K562 (cell line): Measurements from ENCODE around the gene BLTP3A. TPM values are rescaled to one million over a fixed set of nuclear protein-coding genes. Genes with fewer than 3 reads are reported as not detected.

Experiments used
- CCNT2 ChIP-seq: IDR thresholded peaks from 2 replicates; pipeline ENCODE4 v1.6.1; 2011; ENCODE audit warnings: borderline replicate concordance, low read depth, mild to moderate bottlenecking, moderate library complexity, mixed read lengths, low read length; ENCODE audit not compliant: insufficient read length; ENCODE audit errors: extremely low read depth
- CTBP1 ChIP-seq: fragments of 450-650 bp; IDR thresholded peaks from 2 replicates; pipeline ENCODE4 v1.6.1; 2016; ENCODE audit warnings: borderline replicate concordance
- HDAC1 ChIP-seq, 2 experiments: fragments of 450-650 bp; IDR thresholded peaks; 2 replicates each; pipeline ENCODE4 v1.6.1; 2016 to 2017; ENCODE audit warnings: inconsistent platforms in 1 of 2, mild to moderate bottlenecking in 1 of 2, moderate library complexity in 1 of 2
- HNRNPUL1 ChIP-seq: fragments of 200-400 bp; formaldehyde crosslinking; IDR thresholded peaks from 2 replicates; pipeline ENCODE4 v1.6.1; 2017; ENCODE audit warnings: low read length
- JUND ChIP-seq, 2 experiments: IDR thresholded peaks; 2 replicates in 1 of 2; 3 replicates in 1 of 2; pipeline ENCODE4 v1.6.1; 2011; ENCODE audit warnings: borderline replicate concordance in 2 of 2, low read depth in 2 of 2, low read length in 2 of 2, improper control_type of control experiment in 1 of 2, missing biosample characterization in 1 of 2, missing genetic modification characterization in 1 of 2, missing genetic modification reagents in 1 of 2
- KDM1A ChIP-seq, 2 experiments: fragments of 450-650 bp; IDR thresholded peaks; 2 replicates each; pipeline ENCODE4 v1.6.1; 2016; ENCODE audit warnings: mild to moderate bottlenecking in 2 of 2
- SOX6 ChIP-seq: fragments of 450-650 bp; IDR thresholded peaks from 2 replicates; pipeline ENCODE4 v1.6.1; 2014; ENCODE audit warnings: mild to moderate bottlenecking
- TAL1 ChIP-seq: fragments of 450-650 bp; IDR thresholded peaks from 2 replicates; pipeline ENCODE4 v1.6.1; 2016; ENCODE audit warnings: mild to moderate bottlenecking
- TEAD1 ChIP-seq, 2 experiments: fragments of 450-650 bp in 1 of 2; sonication (generic) in 1 of 2; formaldehyde crosslinking; IDR thresholded peaks; 2 replicates each; pipeline versions ENCODE4 v1.4.0 to v1.8.0; 2020 to 2022; ENCODE audit warnings: mild to moderate bottlenecking in 2 of 2, missing genetic modification reagents in 1 of 2
- ZNF655 ChIP-seq: fragments of 250-450 bp; sonication (Bioruptor Pico); IDR thresholded peaks from 2 replicates; pipeline ENCODE4 v1.5.0; 2021
- polyA plus RNA-seq, 8 experiments: library from polyadenylated mRNA; depleted of rRNA in 4 of 8; stranded (reverse) in 5 of 8; unstranded in 3 of 8; fragments of >200 nt; fragmentation: Nextera tagmentation in 2 of 8; fragmentation: Illumina TruSeq in 1 of 8; extraction: Ambion mirVana in 2 of 8; extraction: Trizol in 1 of 8; gene quantifications; 2 replicates each; pipeline versions ENCODE4 v1.2.1 to v1.2.3, GENCODE V29; 2011 to 2014; ENCODE audit warnings: inconsistent platforms in 1 of 8, missing spikeins in 1 of 8
- total RNA-seq, 7 experiments: library from RNA; depleted of rRNA in 6 of 7; stranded (reverse); fragments of >200 nt in 6 of 7; fragmentation: Illumina TruSeq in 2 of 7; extraction: Trizol in 2 of 7; gene quantifications; 2 replicates each; pipeline versions ENCODE4 v1.2.1 to v1.2.3, GENCODE V29; 2011 to 2021; ENCODE audit warnings: low replicate concordance in 1 of 7
- TF ChIP-seq, protein P1 (sequence below): fragments of 450-650 bp; IDR thresholded peaks from 2 replicates; pipeline ENCODE4 v1.6.1; 2016; ENCODE audit warnings: mild to moderate bottlenecking, moderate library complexity
- TF ChIP-seq, protein P2 (sequence below): sonication (generic); formaldehyde crosslinking; IDR thresholded peaks from 2 replicates; pipeline ENCODE4 v1.8.1; 2023; ENCODE audit warnings: mild to moderate bottlenecking, missing genetic modification reagents

BLTP3A gene
- total and polyA plus RNA-seq, 9 of the 15 experiments (the other 6 are each of a cell fraction or from before 2014, with no cell fraction given) = 7.5 to 34.6 (median 15.5) TPM

GRCh38 chr6:34816635-34817301, 24.9 kb downstream of the BLTP3A start (continued):
- TF ChIP-seq ZNF655 (CRISPR knock-in tag) (no peak), HDAC1 (IDR thresholded peaks at IDR 0.05) (peak in 1 of 2 experiments; percentile 66; a peak in 2 of 4 replicates), SOX6 (peak; percentile 59; the same call in 1 of the 2 replicates), CTBP1 (peak; percentile 81; the same call in 1 of the 2 replicates), TEAD1 (CRISPR knock-in tag; IDR thresholded peaks at IDR 0.05) (0 out of 4 replicates have a peak, but pooled peaks have one; percentile 35 to 53), KDM1A (IDR thresholded peaks at IDR 0.05) (peak; percentile 87), CCNT2 (peak; percentile 51), HNRNPUL1 (no peak), TAL1 (peak; percentile 66), JUND (IDR thresholded peaks at IDR 0.05; ENCODE audit: borderline replicate concordance, low read depth, low read length) (peak; percentile 35; the same call in 1 of the 2 replicates), JUND (tag; IDR thresholded peaks at IDR 0.05; ENCODE audit: borderline replicate concordance, low read depth, low read length) (no peak; the same call in 2 of the 3 replicates)
- TF ChIP-seq, protein P1, sequence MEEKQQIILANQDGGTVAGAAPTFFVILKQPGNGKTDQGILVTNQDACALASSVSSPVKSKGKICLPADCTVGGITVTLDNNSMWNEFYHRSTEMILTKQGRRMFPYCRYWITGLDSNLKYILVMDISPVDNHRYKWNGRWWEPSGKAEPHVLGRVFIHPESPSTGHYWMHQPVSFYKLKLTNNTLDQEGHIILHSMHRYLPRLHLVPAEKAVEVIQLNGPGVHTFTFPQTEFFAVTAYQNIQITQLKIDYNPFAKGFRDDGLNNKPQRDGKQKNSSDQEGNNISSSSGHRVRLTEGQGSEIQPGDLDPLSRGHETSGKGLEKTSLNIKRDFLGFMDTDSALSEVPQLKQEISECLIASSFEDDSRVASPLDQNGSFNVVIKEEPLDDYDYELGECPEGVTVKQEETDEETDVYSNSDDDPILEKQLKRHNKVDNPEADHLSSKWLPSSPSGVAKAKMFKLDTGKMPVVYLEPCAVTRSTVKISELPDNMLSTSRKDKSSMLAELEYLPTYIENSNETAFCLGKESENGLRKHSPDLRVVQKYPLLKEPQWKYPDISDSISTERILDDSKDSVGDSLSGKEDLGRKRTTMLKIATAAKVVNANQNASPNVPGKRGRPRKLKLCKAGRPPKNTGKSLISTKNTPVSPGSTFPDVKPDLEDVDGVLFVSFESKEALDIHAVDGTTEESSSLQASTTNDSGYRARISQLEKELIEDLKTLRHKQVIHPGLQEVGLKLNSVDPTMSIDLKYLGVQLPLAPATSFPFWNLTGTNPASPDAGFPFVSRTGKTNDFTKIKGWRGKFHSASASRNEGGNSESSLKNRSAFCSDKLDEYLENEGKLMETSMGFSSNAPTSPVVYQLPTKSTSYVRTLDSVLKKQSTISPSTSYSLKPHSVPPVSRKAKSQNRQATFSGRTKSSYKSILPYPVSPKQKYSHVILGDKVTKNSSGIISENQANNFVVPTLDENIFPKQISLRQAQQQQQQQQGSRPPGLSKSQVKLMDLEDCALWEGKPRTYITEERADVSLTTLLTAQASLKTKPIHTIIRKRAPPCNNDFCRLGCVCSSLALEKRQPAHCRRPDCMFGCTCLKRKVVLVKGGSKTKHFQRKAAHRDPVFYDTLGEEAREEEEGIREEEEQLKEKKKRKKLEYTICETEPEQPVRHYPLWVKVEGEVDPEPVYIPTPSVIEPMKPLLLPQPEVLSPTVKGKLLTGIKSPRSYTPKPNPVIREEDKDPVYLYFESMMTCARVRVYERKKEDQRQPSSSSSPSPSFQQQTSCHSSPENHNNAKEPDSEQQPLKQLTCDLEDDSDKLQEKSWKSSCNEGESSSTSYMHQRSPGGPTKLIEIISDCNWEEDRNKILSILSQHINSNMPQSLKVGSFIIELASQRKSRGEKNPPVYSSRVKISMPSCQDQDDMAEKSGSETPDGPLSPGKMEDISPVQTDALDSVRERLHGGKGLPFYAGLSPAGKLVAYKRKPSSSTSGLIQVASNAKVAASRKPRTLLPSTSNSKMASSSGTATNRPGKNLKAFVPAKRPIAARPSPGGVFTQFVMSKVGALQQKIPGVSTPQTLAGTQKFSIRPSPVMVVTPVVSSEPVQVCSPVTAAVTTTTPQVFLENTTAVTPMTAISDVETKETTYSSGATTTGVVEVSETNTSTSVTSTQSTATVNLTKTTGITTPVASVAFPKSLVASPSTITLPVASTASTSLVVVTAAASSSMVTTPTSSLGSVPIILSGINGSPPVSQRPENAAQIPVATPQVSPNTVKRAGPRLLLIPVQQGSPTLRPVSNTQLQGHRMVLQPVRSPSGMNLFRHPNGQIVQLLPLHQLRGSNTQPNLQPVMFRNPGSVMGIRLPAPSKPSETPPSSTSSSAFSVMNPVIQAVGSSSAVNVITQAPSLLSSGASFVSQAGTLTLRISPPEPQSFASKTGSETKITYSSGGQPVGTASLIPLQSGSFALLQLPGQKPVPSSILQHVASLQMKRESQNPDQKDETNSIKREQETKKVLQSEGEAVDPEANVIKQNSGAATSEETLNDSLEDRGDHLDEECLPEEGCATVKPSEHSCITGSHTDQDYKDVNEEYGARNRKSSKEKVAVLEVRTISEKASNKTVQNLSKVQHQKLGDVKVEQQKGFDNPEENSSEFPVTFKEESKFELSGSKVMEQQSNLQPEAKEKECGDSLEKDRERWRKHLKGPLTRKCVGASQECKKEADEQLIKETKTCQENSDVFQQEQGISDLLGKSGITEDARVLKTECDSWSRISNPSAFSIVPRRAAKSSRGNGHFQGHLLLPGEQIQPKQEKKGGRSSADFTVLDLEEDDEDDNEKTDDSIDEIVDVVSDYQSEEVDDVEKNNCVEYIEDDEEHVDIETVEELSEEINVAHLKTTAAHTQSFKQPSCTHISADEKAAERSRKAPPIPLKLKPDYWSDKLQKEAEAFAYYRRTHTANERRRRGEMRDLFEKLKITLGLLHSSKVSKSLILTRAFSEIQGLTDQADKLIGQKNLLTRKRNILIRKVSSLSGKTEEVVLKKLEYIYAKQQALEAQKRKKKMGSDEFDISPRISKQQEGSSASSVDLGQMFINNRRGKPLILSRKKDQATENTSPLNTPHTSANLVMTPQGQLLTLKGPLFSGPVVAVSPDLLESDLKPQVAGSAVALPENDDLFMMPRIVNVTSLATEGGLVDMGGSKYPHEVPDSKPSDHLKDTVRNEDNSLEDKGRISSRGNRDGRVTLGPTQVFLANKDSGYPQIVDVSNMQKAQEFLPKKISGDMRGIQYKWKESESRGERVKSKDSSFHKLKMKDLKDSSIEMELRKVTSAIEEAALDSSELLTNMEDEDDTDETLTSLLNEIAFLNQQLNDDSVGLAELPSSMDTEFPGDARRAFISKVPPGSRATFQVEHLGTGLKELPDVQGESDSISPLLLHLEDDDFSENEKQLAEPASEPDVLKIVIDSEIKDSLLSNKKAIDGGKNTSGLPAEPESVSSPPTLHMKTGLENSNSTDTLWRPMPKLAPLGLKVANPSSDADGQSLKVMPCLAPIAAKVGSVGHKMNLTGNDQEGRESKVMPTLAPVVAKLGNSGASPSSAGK = no peak
- TF ChIP-seq, protein P2, sequence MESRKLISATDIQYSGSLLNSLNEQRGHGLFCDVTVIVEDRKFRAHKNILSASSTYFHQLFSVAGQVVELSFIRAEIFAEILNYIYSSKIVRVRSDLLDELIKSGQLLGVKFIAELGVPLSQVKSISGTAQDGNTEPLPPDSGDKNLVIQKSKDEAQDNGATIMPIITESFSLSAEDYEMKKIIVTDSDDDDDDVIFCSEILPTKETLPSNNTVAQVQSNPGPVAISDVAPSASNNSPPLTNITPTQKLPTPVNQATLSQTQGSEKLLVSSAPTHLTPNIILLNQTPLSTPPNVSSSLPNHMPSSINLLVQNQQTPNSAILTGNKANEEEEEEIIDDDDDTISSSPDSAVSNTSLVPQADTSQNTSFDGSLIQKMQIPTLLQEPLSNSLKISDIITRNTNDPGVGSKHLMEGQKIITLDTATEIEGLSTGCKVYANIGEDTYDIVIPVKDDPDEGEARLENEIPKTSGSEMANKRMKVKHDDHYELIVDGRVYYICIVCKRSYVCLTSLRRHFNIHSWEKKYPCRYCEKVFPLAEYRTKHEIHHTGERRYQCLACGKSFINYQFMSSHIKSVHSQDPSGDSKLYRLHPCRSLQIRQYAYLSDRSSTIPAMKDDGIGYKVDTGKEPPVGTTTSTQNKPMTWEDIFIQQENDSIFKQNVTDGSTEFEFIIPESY (CRISPR knock-in tag) = no peak
